ENCODE measurements around the gene NRIP1. TPM values are rescaled to one million over a fixed set of nuclear protein-coding genes. Genes with fewer than 3 reads are reported as not detected.

NRIP1 gene
- total RNA-seq, 1 experiment from 2014 or later: 14.6 TPM

GRCh38 chr21:15007716-15008296, 57.0 kb downstream of the NRIP1 start:
- CTCF ChIA-PET: no interaction called here

DNA sequence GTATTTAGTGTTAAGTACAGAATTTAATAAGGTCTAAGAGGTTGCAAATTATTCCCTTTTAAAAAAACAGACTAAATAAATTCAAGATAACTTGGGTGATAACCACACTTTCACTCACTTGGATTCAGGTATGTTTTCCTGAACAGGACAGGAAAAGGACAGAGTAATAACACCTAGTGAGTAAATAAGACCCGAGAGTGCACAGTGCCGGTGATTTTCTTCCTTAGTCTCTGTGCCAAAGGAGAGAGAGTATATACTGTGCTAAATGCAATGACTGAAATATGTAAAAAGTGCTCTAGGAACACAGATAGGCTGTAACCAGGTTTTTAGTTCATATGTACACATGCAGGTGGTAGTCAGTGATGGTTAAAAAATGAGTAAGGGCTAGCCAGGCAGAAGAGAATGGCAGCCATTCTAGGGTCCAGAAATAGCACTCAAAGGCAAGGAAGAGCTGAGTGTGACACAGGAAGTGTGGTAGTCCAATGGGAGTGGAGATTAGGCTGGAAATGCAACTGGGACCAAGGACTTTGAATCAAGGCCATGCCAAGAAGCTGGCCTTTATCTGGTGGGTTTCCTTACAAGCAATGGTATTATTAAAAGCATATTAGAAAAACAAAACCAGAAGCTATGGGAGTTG, 58.1 kb downstream of the NRIP1 start:
- H3K9me3 ChIP-seq (ENCODE audit: low read depth, low read length, poor library complexity, severe bottlenecking): no peaks in the 10 kb centered on the region
- BruUV-seq (replicated peaks): no TSS peak
- H3K27me3 ChIP-seq (replicated peaks; ENCODE audit: insufficient read depth, low read depth, low read length, poor library complexity): no peaks in the 10 kb centered on the region
- H3K4me3 ChIP-seq (ENCODE audit: low read depth, low read length, poor library complexity, severe bottlenecking): no peak overlapping the region
- TF ChIP-seq CTCF (conservative IDR thresholded peaks at IDR 0.05; ENCODE audit: low read depth, low read length): no peak
- no peak for TF ChIP-seq EZH2 (IDR thresholded peaks at IDR 0.05; ENCODE audit: borderline replicate concordance, low read depth, low read length, poor library complexity, severe bottlenecking)
- H3K27ac ChIP-seq (ENCODE audit: low read depth, low read length, poor library complexity, severe bottlenecking): no peak overlapping the region
- intact Hi-C loops (cut with micrococcal nuclease; ENCODE audit: unreplicated experiment): no loop called here
- no peak for DNase-seq (ENCODE audit: low spot score)
- POLR2A ChIA-PET (ENCODE audit: low non-redundant PET): no interaction called here
- CTCF ChIA-PET: no interaction called here
- H3K4me1 ChIP-seq (ENCODE audit: insufficient read depth, low read length, poor library complexity, severe bottlenecking): no peaks in the 10 kb centered on the region
- H3K36me3 ChIP-seq (ENCODE audit: insufficient read depth, low read length, poor library complexity, severe bottlenecking): no peaks in the 10 kb centered on the region

More at GRCh38 chr21:15007716-15008296, 57.0 kb downstream of the NRIP1 start:
- POLR2A ChIA-PET (ENCODE audit: low non-redundant PET): no interaction called here
- intact Hi-C loops (cut with micrococcal nuclease; ENCODE audit: unreplicated experiment): no loop called here
- Histone ChIP-seq H3K9me3 (ENCODE audit: low read depth, low read length, poor library complexity, severe bottlenecking) (no peaks in the 10 kb centered on the region), H3K4me1 (ENCODE audit: insufficient read depth, low read length, poor library complexity, severe bottlenecking) (no peaks in the 10 kb centered on the region), H3K27me3 (replicated peaks; ENCODE audit: insufficient read depth, low read depth, low read length, poor library complexity) (no peaks in the 10 kb centered on the region), H3K27ac (ENCODE audit: low read depth, low read length, poor library complexity, severe bottlenecking) (no peak overlapping the region), H3K36me3 (ENCODE audit: insufficient read depth, low read length, poor library complexity, severe bottlenecking) (no peaks in the 10 kb centered on the region), H3K4me3 (ENCODE audit: low read depth, low read length, poor library complexity, severe bottlenecking) (no peak overlapping the region)
- no peak for TF ChIP-seq CTCF (conservative IDR thresholded peaks at IDR 0.05; ENCODE audit: low read depth, low read length)
- TF ChIP-seq EZH2 (IDR thresholded peaks at IDR 0.05; ENCODE audit: borderline replicate concordance, low read depth, low read length, poor library complexity, severe bottlenecking): no peak
- BruUV-seq (replicated peaks): no TSS peak
- DNase-seq (ENCODE audit: low spot score): no peak

DNA sequence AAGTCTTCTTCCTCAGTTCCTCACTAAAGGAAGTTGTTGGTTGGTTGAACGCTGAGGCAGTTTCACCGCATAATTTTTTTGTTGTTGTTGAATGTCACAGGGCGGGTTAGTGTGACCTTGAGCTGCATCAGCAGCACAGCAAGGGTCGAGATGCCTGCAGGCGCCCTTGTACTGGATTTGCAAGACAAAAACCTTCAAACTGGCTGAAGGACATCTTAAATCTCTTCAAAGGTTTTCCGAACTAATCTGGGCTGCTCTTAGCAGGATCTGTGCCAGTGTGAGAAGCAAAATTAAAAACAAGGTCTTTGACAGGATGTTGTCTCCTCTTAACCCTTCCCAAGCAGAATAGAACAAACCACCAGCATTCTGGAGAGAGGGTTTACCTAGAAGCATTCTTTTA, 59.4 kb downstream of the NRIP1 start:
- no TSS peak for BruUV-seq (replicated peaks)
- Histone ChIP-seq H3K36me3 (ENCODE audit: insufficient read depth, low read length, poor library complexity, severe bottlenecking) (no peaks in the 10 kb centered on the region), H3K9me3 (ENCODE audit: low read depth, low read length, poor library complexity, severe bottlenecking) (no peaks in the 10 kb centered on the region), H3K27me3 (replicated peaks; ENCODE audit: insufficient read depth, low read depth, low read length, poor library complexity) (no peaks in the 10 kb centered on the region), H3K4me3 (ENCODE audit: low read depth, low read length, poor library complexity, severe bottlenecking) (no peak overlapping the region), H3K27ac (ENCODE audit: low read depth, low read length, poor library complexity, severe bottlenecking) (no peak overlapping the region), H3K4me1 (ENCODE audit: insufficient read depth, low read length, poor library complexity, severe bottlenecking) (no peaks in the 10 kb centered on the region)
- CTCF ChIA-PET: no interaction called here
- no peak for DNase-seq (ENCODE audit: low spot score)
- POLR2A ChIA-PET (ENCODE audit: low non-redundant PET): no interaction called here
- TF ChIP-seq CTCF (conservative IDR thresholded peaks at IDR 0.05; ENCODE audit: low read depth, low read length): no peak
- no peak for TF ChIP-seq EZH2 (IDR thresholded peaks at IDR 0.05; ENCODE audit: borderline replicate concordance, low read depth, low read length, poor library complexity, severe bottlenecking)
- intact Hi-C loops (cut with micrococcal nuclease; ENCODE audit: unreplicated experiment): no loop called here
